Activated CD8-positive, alpha-beta memory T cell treated with anti-CD3 and anti-CD28 coated beads for 1 hour (primary cell): ENCODE results near the gene SDR42E2.

ENCODE experiments used
- DNase-seq, 2 donors: peaks; one replicate each; pipeline ENCODE4 v3.0.0-alpha.2; 2020; ENCODE audit warnings: low read depth in 1 of 2; ENCODE audit errors: extremely low read depth in 1 of 2

Gene SDR42E2

DNA sequence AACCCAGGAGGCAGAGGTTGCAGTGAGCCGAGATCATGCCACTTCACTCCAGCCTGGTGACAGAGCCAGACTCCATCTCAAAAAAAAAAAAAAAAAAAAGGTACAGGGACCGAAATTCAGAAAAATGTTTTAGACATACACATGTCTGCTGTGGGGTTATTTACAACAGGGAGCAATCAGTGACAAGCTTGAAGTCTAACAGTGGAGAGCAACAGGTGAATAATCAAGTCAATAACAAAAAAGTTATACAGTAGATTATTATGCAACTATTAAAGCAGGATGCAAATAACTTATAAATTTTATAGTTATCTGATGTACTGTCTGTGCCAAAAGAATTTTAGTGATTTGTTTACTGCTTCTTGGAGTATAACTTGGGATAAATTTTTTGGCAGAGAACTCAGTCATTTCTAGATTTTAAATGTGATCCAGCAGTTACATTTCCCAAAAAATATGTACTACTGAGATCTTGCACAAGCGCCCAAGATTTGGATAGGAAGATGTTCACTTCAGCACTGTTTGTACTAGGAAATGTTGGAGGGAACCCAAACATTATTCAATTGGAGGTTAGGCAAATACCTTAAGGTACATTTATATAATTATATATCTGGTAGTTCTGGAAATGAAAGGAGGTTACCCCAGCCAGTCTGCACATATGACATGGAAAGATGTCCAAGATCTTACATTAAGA, 77.9 kb downstream of the SDR42E2 start:
- no peak for DNase-seq
